GM19397 (cell line): Measurements from ENCODE around the gene SEPTIN10.
"Not testable (repeated sequence)": the region's sequence is repeated elsewhere in the genome, so short reads cannot be mapped to it uniquely, and the experiment has no call there.

Source experiments
- ATAC-seq: cut with Tn5 transposase; IDR thresholded peaks from one replicate; pipeline ENCODE4 v1.9.1; 2021; ENCODE audit warnings: mild to moderate bottlenecking, moderate library complexity; ENCODE audit not compliant: unreplicated experiment

The SEPTIN10 gene

DNA sequence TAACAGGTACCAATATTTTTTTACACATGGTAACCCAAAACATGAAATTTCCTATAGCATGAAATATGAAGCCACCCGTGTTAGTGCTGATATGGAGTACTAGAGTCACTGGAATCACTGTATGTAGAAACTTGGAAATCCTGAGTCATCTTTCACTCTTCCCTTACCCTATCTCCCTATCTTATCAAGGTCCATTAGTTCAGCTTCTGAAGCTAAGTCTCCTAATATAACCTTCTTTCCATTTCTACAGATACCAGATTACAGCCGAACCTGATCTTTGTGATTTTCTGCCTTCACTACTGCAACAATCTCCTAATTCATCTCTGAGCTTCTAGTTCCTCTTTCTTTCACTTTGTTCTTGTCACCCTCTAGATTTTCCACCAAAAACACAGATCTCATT, 59.0 kb downstream of the SEPTIN10 start:
- no peak for ATAC-seq

- ATAC-seq: no peak
Measured at GRCh38 chr2:109549016-109549590, 64.7 kb downstream of the SEPTIN10 start.

GRCh38 chr2:109547280-109547679, 66.5 kb downstream of the SEPTIN10 start:
- no peak for ATAC-seq

DNA sequence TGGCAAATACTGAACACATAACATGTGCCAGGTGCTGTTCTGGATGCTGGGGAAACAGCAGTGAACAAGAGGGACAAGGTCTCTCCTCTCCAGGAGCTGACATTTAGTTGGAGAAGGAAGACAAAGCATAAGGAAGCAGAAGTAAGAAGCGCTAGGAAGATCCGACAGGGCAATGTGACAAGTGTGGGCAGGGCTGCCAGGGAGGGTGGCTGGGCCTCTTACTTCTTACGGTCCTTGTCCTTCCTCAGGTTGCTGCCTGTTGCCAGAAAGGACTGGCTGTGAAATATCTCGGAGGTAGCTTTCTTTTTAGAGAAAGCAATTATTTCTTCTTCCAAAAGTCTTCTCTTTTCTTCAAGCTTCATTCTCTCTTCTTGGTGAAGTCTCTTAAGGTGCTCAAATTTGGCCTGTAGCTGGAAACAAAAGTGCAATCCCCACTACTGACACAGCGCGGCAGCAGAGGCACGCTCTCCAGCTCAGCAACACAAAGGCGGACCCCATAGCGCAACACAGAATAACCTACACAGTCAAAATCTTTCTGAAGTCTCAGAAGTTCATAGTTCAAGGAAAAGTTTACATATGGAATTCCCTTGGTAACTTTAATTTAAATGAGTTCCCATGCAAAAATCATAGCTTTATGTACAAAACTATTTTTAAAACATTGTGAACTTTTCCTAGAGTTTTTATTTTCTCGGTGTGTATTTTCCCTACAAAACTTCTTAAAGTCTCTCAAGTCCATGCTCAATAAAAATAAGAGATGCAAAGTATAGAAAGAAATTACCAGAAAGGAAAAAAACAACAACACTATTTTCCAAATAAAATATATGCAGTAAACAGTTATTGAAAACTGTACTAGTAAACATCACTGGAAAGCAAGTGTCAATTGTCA, 67.7 kb downstream of the SEPTIN10 start:
- peak; percentile 88 for ATAC-seq

GRCh38 chr2:109542384-109542783, 71.4 kb downstream of the SEPTIN10 start:
- no peak for ATAC-seq

- ATAC-seq: no peak
Measured at GRCh38 chr2:109538546-109538945, 75.2 kb downstream of the SEPTIN10 start.

GRCh38 chr2:109537565-109538222, 76.1 kb downstream of the SEPTIN10 start:
- ATAC-seq: no peak

- ATAC-seq: not testable (repeated sequence)
Measured at GRCh38 chr2:109536556-109536955, 77.2 kb downstream of the SEPTIN10 start.

GRCh38 chr2:109535217-109535946, 78.4 kb downstream of the SEPTIN10 start:
- no peak for ATAC-seq

DNA sequence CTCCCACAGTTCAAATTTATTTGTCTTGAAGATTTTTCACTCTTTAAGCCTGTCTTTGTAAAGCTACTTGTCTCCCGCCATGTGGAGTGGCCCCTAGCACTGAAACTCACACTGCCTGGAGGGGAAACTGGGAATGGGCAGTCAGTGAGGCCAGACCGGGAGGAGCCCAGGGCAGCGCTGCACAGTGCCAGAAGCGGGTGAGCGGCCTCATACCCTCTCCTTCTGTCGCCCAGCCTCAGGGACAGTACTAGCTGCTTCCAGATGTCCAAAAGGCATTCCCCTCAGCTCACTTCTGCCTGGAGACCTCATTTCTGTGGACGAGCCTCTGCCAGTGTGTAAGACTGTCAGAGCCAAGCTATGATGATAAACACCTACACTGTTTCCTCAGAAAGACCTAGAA, 79.9 kb downstream of the SEPTIN10 start:
- no peak for ATAC-seq

DNA sequence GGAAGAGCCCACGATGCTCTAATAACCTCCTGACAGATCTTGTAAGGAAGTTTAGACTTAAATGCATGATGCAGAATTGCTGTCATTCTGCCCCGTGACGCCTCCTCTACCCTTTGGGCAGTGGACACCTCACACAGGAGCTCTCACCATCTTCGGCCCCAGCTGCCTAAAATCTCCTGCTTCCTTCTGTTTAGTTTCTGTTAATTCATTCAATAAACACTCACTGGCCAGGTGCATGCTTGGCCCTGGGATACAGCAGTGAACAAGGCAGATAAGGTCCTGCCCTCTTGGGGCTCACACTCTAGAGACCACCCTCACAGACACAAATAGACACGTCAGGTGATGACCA, 81.1 kb downstream of the SEPTIN10 start:
- ATAC-seq: no peak

DNA sequence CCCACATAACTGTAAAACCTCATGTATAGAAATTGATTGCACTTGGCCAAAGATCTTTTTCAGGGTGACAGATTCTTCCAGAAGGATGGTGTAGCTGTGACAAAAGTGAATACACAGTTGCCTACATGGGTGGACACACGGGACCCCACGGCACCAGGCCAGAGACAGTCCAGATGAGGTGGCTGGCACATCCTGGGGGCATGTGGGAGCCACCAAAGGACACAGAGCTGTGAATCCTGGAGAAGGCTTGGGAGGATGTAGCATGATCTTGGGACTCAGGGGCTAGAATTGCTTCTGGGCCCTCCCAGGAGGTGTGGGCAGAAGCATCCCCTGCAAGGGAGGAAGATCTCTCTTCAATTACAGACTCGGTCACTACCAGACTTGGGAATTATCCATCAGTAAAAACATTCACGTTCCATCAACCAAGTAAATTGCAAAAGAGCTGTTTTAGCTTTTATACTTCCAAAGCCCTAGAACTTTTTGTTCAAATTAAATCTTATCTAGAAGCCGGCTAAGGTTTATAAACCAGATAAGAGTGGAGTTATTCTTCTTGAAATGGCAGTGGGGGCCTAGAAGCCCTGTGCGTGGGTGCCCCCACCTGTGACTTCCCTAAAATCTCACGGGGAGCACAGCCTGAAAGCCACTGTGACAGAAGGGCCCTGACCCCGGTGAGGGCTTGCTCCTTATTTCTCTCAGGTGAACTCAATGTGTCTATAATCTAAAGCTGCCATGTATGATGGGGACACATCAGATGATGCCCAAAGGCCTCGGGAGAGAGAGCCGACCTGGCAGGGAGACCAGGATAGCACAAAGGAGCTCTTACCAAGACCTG, 81.7 kb downstream of the SEPTIN10 start:
- no peak for ATAC-seq

DNA sequence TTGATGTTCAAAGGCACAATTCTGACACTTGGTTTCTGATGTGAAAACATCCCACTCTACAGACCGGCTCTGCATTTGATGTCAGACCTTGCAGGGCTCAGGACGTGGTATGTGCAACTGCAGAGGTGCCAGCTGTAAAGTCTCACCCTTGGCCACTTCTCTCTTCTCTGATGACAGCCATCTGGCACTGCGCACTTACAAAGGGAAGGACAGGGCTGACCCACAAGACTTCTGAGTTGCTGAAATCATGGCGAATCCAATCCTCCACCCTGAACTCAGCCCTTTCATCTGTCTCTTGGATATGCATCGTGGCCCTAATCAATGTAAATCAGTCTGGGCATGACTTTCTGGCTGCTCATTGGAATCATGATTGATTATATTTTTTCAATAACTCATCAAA, 82.5 kb downstream of the SEPTIN10 start:
- no peak for ATAC-seq

- no peak for ATAC-seq
Measured at GRCh38 chr2:109530712-109531111, 83.1 kb downstream of the SEPTIN10 start.

- ATAC-seq: no peak
Measured at GRCh38 chr2:109529532-109530449, 84.0 kb downstream of the SEPTIN10 start.

GRCh38 chr2:109528811-109529501, 84.8 kb downstream of the SEPTIN10 start:
- no peak for ATAC-seq

DNA sequence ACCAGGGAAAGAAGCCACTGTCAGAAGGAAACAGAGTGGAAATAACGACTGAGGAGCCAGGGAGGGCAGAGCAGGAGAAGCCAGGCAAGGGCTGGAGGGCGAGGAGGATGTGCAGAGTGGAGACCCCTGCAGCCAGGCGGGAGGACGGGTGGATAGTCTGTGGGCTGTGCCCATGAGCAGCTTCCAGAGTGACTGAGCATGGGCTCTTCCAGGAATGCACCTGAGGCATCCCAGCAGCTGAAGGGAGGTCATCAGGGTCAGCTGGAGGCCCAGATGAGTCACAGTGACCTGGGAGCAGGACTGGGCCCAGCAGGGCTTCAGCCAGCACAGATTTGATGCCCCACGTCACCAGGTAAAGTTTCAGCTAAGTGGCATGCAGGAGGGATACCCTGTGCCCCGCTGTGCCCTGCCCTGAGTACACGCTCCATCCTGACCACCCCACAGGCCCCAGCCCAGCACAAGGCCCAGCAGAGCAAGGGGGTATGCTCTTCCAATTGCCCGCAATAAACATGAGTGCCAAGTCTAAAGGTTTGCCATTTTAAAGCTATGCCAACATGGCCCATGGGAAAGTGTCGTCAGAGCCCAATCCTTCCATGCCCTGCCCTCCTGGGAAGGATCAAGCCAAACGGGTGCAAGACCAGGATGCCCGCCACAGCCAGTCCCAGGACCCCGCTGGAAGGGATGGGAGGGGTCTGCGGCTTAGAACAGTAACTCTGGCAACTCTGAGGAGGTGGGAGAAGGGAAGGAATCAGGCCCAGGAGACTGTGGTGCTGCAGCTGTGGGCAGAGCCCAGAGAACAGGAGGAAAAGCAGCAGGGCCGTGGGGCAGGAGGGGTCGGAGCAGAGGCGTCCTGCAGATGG, 85.7 kb downstream of the SEPTIN10 start:
- ATAC-seq: no peak

- ATAC-seq: no peak
Measured at GRCh38 chr2:109527079-109527478, 86.7 kb downstream of the SEPTIN10 start.
